Stromal cell of bone marrow (primary cell): ENCODE measurements around the gene MAN2A2.

ENCODE experiments used
- DNase-seq: peaks from one replicate; pipeline ENCODE4 v3.0.0-alpha.2; 2012; ENCODE audit warnings: low read depth

The MAN2A2 gene

GRCh38 chr15:90902840-90903732 is at the start of gene MAN2A2:
MAN2A2 (plus strand) TSS chr15:90903302; CDS start chr15:90904208, 906 bp downstream.
- DNase-seq = no peak

- no peak for DNase-seq
Observed at GRCh38 chr15:90855139-90855538, 48.0 kb upstream of the MAN2A2 start.

GRCh38 chr15:90857337-90857736 is 45.8 kb upstream of the MAN2A2 start:
- DNase-seq = no peak

GRCh38 chr15:90857883-90858443 is 45.1 kb upstream of the MAN2A2 start:
- no peak for DNase-seq

GRCh38 chr15:90859234-90860131 is 43.6 kb upstream of the MAN2A2 start:
- DNase-seq = no peak

- DNase-seq = no peak
Observed at GRCh38 chr15:90860450-90860849, 42.7 kb upstream of the MAN2A2 start.

- no peak for DNase-seq
Observed at GRCh38 chr15:90860942-90861675, 42.0 kb upstream of the MAN2A2 start.

GRCh38 chr15:90862487-90862886 is 40.6 kb upstream of the MAN2A2 start:
- no peak for DNase-seq

- no peak for DNase-seq
Observed at GRCh38 chr15:90862964-90863778, 39.9 kb upstream of the MAN2A2 start.

- DNase-seq = no peak
Observed at GRCh38 chr15:90863987-90864386, 39.1 kb upstream of the MAN2A2 start.

- DNase-seq = no peak
Observed at GRCh38 chr15:90864507-90864906, 38.6 kb upstream of the MAN2A2 start.

GRCh38 chr15:90865702-90866101 is 37.4 kb upstream of the MAN2A2 start:
- no peak for DNase-seq

- no peak for DNase-seq
Observed at GRCh38 chr15:90866161-90866715, 36.9 kb upstream of the MAN2A2 start.

- DNase-seq = no peak
Observed at GRCh38 chr15:90866800-90867199, 36.3 kb upstream of the MAN2A2 start.

- DNase-seq = no peak
Observed at GRCh38 chr15:90868261-90868689, 34.8 kb upstream of the MAN2A2 start, which contains the start of gene FURIN. FURIN (plus strand) TSS chr15:90868588; CDS start chr15:90875741, 7,153 bp downstream.

- no peak for DNase-seq
Observed at GRCh38 chr15:90869140-90869541, 34.0 kb upstream of the MAN2A2 start.

- DNase-seq = peak; percentile 65
Observed at GRCh38 chr15:90869601-90870353, 33.3 kb upstream of the MAN2A2 start.

- DNase-seq = no peak
Observed at GRCh38 chr15:90870354-90871138, 32.6 kb upstream of the MAN2A2 start.
